OCI-LY3 (cell line): ENCODE measurements around the gene HIF3A.
"Not testable (repeated sequence)": the region's sequence is repeated elsewhere in the genome, so short reads cannot be mapped to it uniquely, and the experiment has no call there.

Experiments
- H2AFZ ChIP-seq: fragments of 200-600, 300-600 bp; shearing (Covaris generic); 2 replicates; pipeline ENCODE4 v1.6.0; 2014; ENCODE audit warnings: antibody characterized with exemption, low read depth, low read length
- H3K27ac ChIP-seq: fragments of 200-600, 300-600 bp; sonication (generic); 2 replicates; pipeline ENCODE4 v1.5.1; 2014; ENCODE audit warnings: mild to moderate bottlenecking, low read length, moderate library complexity, mixed read lengths
- H3K27me3 ChIP-seq: fragments of 200-600, 300-600 bp; sonication (generic); 2 replicates; pipeline ENCODE4 v1.6.1; 2014; ENCODE audit warnings: low read depth, low read length, mixed read lengths
- H3K36me3 ChIP-seq: fragments of 200-600, 300-600 bp; sonication (generic); replicated peaks from 2 replicates; pipeline ENCODE3; 2014; ENCODE audit warnings: low read depth, low read length, mixed read lengths
- H3K4me1 ChIP-seq: fragments of 300-600, 200-600 bp; sonication (generic); 2 replicates; pipeline ENCODE4 v1.6.1; 2014; ENCODE audit warnings: low read length, mixed read lengths
- H3K4me2 ChIP-seq: fragments of 200-600, 300-600 bp; sonication (generic); 2 replicates; pipeline ENCODE4 v1.6.1; 2014; ENCODE audit warnings: low read length, mixed read lengths
- H3K4me3 ChIP-seq: fragments of 300-600, 200-600 bp; sonication (generic); 2 replicates; pipeline ENCODE4 v1.5.1; 2014; ENCODE audit warnings: antibody characterized with exemption, mild to moderate bottlenecking, low read length, moderate library complexity
- H3K79me2 ChIP-seq: fragments of 300-600, 200-600 bp; shearing (Covaris generic); 2 replicates; pipeline ENCODE4 v1.6.1; 2014; ENCODE audit warnings: mild to moderate bottlenecking, low read length, mixed read lengths
- H3K9ac ChIP-seq: fragments of 300-600, 200-600 bp; shearing (Covaris generic); 2 replicates; pipeline ENCODE4 v1.6.0; 2014; ENCODE audit warnings: mild to moderate bottlenecking, low read length, moderate library complexity
- H3K9me3 ChIP-seq: fragments of 200-600, 300-600 bp; shearing (Covaris generic); 2 replicates; pipeline ENCODE4 v1.6.1; 2014; ENCODE audit warnings: low read length, mixed read lengths; ENCODE audit not compliant: insufficient read depth
- H4K20me1 ChIP-seq: fragments of 200-600, 300-600 bp; sonication (generic); 2 replicates; pipeline ENCODE4 v1.6.1; 2016; ENCODE audit warnings: low read length, mixed read lengths; ENCODE audit not compliant: insufficient read depth
- CTCF ChIP-seq: fragments of 200-600, 300-600 bp; sonication (generic); IDR thresholded peaks from 2 replicates; pipeline ENCODE4 v1.5.1; 2014; ENCODE audit warnings: antibody characterized with exemption, low read length, low read depth
- EZH2phosphoT487 ChIP-seq: fragments of 200-600 bp; shearing (Covaris generic); IDR thresholded peaks from 2 replicates; pipeline ENCODE4 v1.6.1; 2018; ENCODE audit warnings: antibody characterized with exemption, mixed run types, low read depth

HIF3A gene

GRCh38 chr19:46320559-46320958 lies 23.7 kb downstream of the HIF3A start:
- TF ChIP-seq CTCF (no peak), EZH2phosphoT487 (no peak)
- Histone ChIP-seq H3K36me3 (no peaks in the 10 kb centered on the region), H4K20me1 (no peaks in the 10 kb centered on the region), H3K4me1 (no peaks in the 10 kb centered on the region), H3K27ac (no peak overlapping the region), H2AFZ (no peak overlapping the region), H3K27me3 (no peaks in the 10 kb centered on the region; the same call in 1 of the 2 replicates), H3K79me2 (no peaks in the 10 kb centered on the region), H3K9ac (no peak overlapping the region), H3K4me2 (no peak overlapping the region), H3K4me3 (no peak overlapping the region), H3K9me3 (no peaks in the 10 kb centered on the region)

GRCh38 chr19:46321653-46322052 lies 24.8 kb downstream of the HIF3A start:
- H3K4me1 ChIP-seq = no peaks in the 10 kb centered on the region
- no peaks in the 10 kb centered on the region for H3K79me2 ChIP-seq
- TF ChIP-seq CTCF = no peak
- TF ChIP-seq EZH2phosphoT487 = no peak
- H3K9ac ChIP-seq = no peak overlapping the region
- no peaks in the 10 kb centered on the region for H3K36me3 ChIP-seq
- H3K4me3 ChIP-seq = no peak overlapping the region
- H3K27ac ChIP-seq = no peak overlapping the region
- no peaks in the 10 kb centered on the region for H4K20me1 ChIP-seq
- no peaks in the 10 kb centered on the region; the same call in 1 of the 2 replicates for H3K27me3 ChIP-seq
- H2AFZ ChIP-seq = no peak overlapping the region
- peaks cover 7% of the 10 kb centered on the region for H3K9me3 ChIP-seq
- no peak overlapping the region for H3K4me2 ChIP-seq

- not testable (repeated sequence) for H3K27ac ChIP-seq, H4K20me1 ChIP-seq, H3K9ac ChIP-seq, H3K27me3 ChIP-seq, H2AFZ ChIP-seq, H3K4me1 ChIP-seq, H3K4me2 ChIP-seq, H3K79me2 ChIP-seq, H3K36me3 ChIP-seq, H3K4me3 ChIP-seq
- H3K9me3 ChIP-seq = peaks cover 18% of the 10 kb centered on the region
Observed at GRCh38 chr19:46323227-46323626, 26.4 kb downstream of the HIF3A start.

GRCh38 chr19:46324277-46324676 lies 27.4 kb downstream of the HIF3A start:
- Histone ChIP-seq H3K27me3 (peaks cover 5% of the 10 kb centered on the region; the same call in 1 of the 2 replicates), H3K79me2 (no peaks in the 10 kb centered on the region), H3K27ac (no peak overlapping the region), H4K20me1 (no peaks in the 10 kb centered on the region), H2AFZ (no peak overlapping the region), H3K4me3 (no peak overlapping the region), H3K4me1 (no peaks in the 10 kb centered on the region), H3K9me3 (peaks cover 18% of the 10 kb centered on the region), H3K36me3 (no peaks in the 10 kb centered on the region), H3K4me2 (no peak overlapping the region), H3K9ac (no peak overlapping the region)
- TF ChIP-seq CTCF (no peak), EZH2phosphoT487 (no peak)

- no peaks in the 10 kb centered on the region for H3K79me2 ChIP-seq
- peaks cover 18% of the 10 kb centered on the region for H3K9me3 ChIP-seq
- no peak overlapping the region for H3K9ac ChIP-seq
- no peak overlapping the region for H3K4me3 ChIP-seq
- no peaks in the 10 kb centered on the region for H4K20me1 ChIP-seq
- H3K36me3 ChIP-seq = no peaks in the 10 kb centered on the region
- H2AFZ ChIP-seq = no peak overlapping the region
- H3K4me2 ChIP-seq = no peak overlapping the region
- H3K27me3 ChIP-seq = peaks cover 5% of the 10 kb centered on the region; the same call in 1 of the 2 replicates
- H3K27ac ChIP-seq = no peak overlapping the region
- H3K4me1 ChIP-seq = no peaks in the 10 kb centered on the region
- TF ChIP-seq EZH2phosphoT487 = no peak
- TF ChIP-seq CTCF = no peak
Observed at GRCh38 chr19:46326608-46327007, 29.8 kb downstream of the HIF3A start.
